ENCODE data around the gene ANKRD7.

The ANKRD7 gene

GRCh38 chr7:118184565-118184940, 40.0 kb upstream of the ANKRD7 start:
- peaks cover 62% of the 10 kb centered on the region for H3K79me2 ChIP-seq (ENCODE audit: low read length)
- H3K4me2 ChIP-seq (ENCODE audit: low read depth, low read length): peak overlapping the region; percentile 88
- DNase-seq: peak; percentile 29
- H3K9me2 ChIP-seq (replicated peaks; ENCODE audit: insufficient read depth, low read length): no peaks in the 10 kb centered on the region
- H3K27me3 ChIP-seq (replicated peaks; ENCODE audit: insufficient read depth, low read length): no peaks in the 10 kb centered on the region
- peaks cover 5% of the 10 kb centered on the region; the same call in 1 of the 2 replicates for H3F3A ChIP-seq (ENCODE audit: insufficient read depth, low read length)
- peaks cover 17% of the 10 kb centered on the region for H3K36me3 ChIP-seq (replicated peaks; ENCODE audit: insufficient read depth, low read length)
- peak overlapping the region; percentile 93 for H3K9ac ChIP-seq (ENCODE audit: low read length)
- peak overlapping the region; percentile 92 for H3K4me3 ChIP-seq (ENCODE audit: low read length)
- peak overlapping the region; percentile 66 for H2AFZ ChIP-seq (ENCODE audit: low read length)
- no peaks in the 10 kb centered on the region for H4K20me1 ChIP-seq (ENCODE audit: insufficient read depth, low read length)
- peaks cover 15% of the 10 kb centered on the region for H3K4me1 ChIP-seq (ENCODE audit: low read length)
- no peaks in the 10 kb centered on the region for H3K9me3 ChIP-seq (replicated peaks; ENCODE audit: insufficient read depth, low read length)
- peak overlapping the region; percentile 87 for H3K27ac ChIP-seq (ENCODE audit: low read length)
- no peak for TF ChIP-seq EZH2 (optimal IDR thresholded peaks at IDR 0.05; ENCODE audit: low read depth, low read length)
- TF ChIP-seq CTCF (IDR thresholded peaks at IDR 0.05; ENCODE audit: low read length): 0 out of 2 replicates have a peak, but pooled peaks have one; percentile 6
- no peak for TF ChIP-seq EZH2phosphoT487 (IDR thresholded peaks at IDR 0.05; ENCODE audit: low read length)

- Histone ChIP-seq H3K27me3 (replicated peaks; ENCODE audit: insufficient read depth, low read length) (no peaks in the 10 kb centered on the region), H3K79me2 (ENCODE audit: low read length) (peaks cover 62% of the 10 kb centered on the region), H3K9ac (ENCODE audit: low read length) (peak overlapping the region; percentile 93), H3K36me3 (replicated peaks; ENCODE audit: insufficient read depth, low read length) (peaks cover 17% of the 10 kb centered on the region), H3K9me3 (replicated peaks; ENCODE audit: insufficient read depth, low read length) (no peaks in the 10 kb centered on the region), H3K9me2 (replicated peaks; ENCODE audit: insufficient read depth, low read length) (no peaks in the 10 kb centered on the region), H4K20me1 (ENCODE audit: insufficient read depth, low read length) (no peaks in the 10 kb centered on the region), H3K27ac (ENCODE audit: low read length) (no peak overlapping the region), H2AFZ (ENCODE audit: low read length) (no peak overlapping the region), H3K4me3 (ENCODE audit: low read length) (peak overlapping the region; percentile 92), H3K4me2 (ENCODE audit: low read depth, low read length) (peak overlapping the region; percentile 88), H3F3A (ENCODE audit: insufficient read depth, low read length) (peaks cover 5% of the 10 kb centered on the region; the same call in 1 of the 2 replicates), H3K4me1 (ENCODE audit: low read length) (peaks cover 15% of the 10 kb centered on the region)
- no peak for DNase-seq
- TF ChIP-seq CTCF (IDR thresholded peaks at IDR 0.05; ENCODE audit: low read length) (no peak), EZH2phosphoT487 (IDR thresholded peaks at IDR 0.05; ENCODE audit: low read length) (no peak), EZH2 (optimal IDR thresholded peaks at IDR 0.05; ENCODE audit: low read depth, low read length) (no peak)
Observed at GRCh38 chr7:118185163-118185860, 39.2 kb upstream of the ANKRD7 start.

- H3K9ac ChIP-seq (ENCODE audit: low read length): no peak overlapping the region
- H3K27ac ChIP-seq (ENCODE audit: low read length): no peak overlapping the region
- H3F3A ChIP-seq (ENCODE audit: insufficient read depth, low read length): peaks cover 5% of the 10 kb centered on the region; the same call in 1 of the 2 replicates
- H3K27me3 ChIP-seq (replicated peaks; ENCODE audit: insufficient read depth, low read length): no peaks in the 10 kb centered on the region
- H3K79me2 ChIP-seq (ENCODE audit: low read length): peaks cover 62% of the 10 kb centered on the region
- H4K20me1 ChIP-seq (ENCODE audit: insufficient read depth, low read length): no peaks in the 10 kb centered on the region
- no peak overlapping the region for H2AFZ ChIP-seq (ENCODE audit: low read length)
- H3K4me2 ChIP-seq (ENCODE audit: low read depth, low read length): peak overlapping the region; percentile 88; the same call in 1 of the 2 replicates
- peaks cover 15% of the 10 kb centered on the region for H3K4me1 ChIP-seq (ENCODE audit: low read length)
- no peaks in the 10 kb centered on the region for H3K9me3 ChIP-seq (replicated peaks; ENCODE audit: insufficient read depth, low read length)
- H3K4me3 ChIP-seq (ENCODE audit: low read length): no peak overlapping the region
- H3K9me2 ChIP-seq (replicated peaks; ENCODE audit: insufficient read depth, low read length): no peaks in the 10 kb centered on the region
- TF ChIP-seq EZH2 (optimal IDR thresholded peaks at IDR 0.05; ENCODE audit: low read depth, low read length) (no peak), EZH2phosphoT487 (IDR thresholded peaks at IDR 0.05; ENCODE audit: low read length) (no peak), CTCF (IDR thresholded peaks at IDR 0.05; ENCODE audit: low read length) (no peak)
- no peak for DNase-seq
- peaks cover 18% of the 10 kb centered on the region for H3K36me3 ChIP-seq (replicated peaks; ENCODE audit: insufficient read depth, low read length)
Observed at GRCh38 chr7:118186501-118186900, 38.0 kb upstream of the ANKRD7 start.

All from MM.1S (cell line).